Choroid plexus epithelial cell (primary cell): ENCODE measurements around the gene RBMY1E.
"Not testable (repeated sequence)": the region's sequence is repeated elsewhere in the genome, so short reads cannot be mapped to it uniquely, and the experiment has no call there.

ENCODE experiments used
- DNase-seq: peaks from one replicate; pipeline ENCODE4 v3.0.0-alpha.2; 2010; ENCODE audit warnings: low read depth
- H3K4me3 ChIP-seq: 2 replicates; pipeline ENCODE4 v1.5.1; 2011; ENCODE audit warnings: low read depth, mild to moderate bottlenecking, control low read depth, low read length, moderate library complexity

RBMY1E gene

GRCh38 chrY:21917932-21918331 is at the start of gene RBMY1E:
Gene RBMY1E, minus strand, starts transcription at chrY:21918032. Its CDS starts 1,978 bp downstream, at chrY:21916054.
- not testable (repeated sequence) for DNase-seq, H3K4me3 ChIP-seq

GRCh38 chrY:21894426-21894825 is 23.4 kb downstream of the RBMY1E start, which contains the start of gene RBMY1D:
Gene RBMY1D, minus strand, starts transcription at chrY:21894526. Its CDS starts 2,013 bp downstream, at chrY:21892513.
- DNase-seq, H3K4me3 ChIP-seq: not testable (repeated sequence)

GRCh38 chrY:21869407-21870076 is 48.3 kb downstream of the RBMY1E start:
- not testable (repeated sequence) for DNase-seq, H3K4me3 ChIP-seq
